HuH-7 (cell line): ENCODE measurements around the gene SERGEF.
A peak's percentile ranks its signal among the peaks of the same experiment; 100 is the strongest.

Source experiments
- DNase-seq: peaks from one replicate; pipeline ENCODE4 v3.0.0; 2011; ENCODE audit warnings: low spot score

SERGEF gene

DNA sequence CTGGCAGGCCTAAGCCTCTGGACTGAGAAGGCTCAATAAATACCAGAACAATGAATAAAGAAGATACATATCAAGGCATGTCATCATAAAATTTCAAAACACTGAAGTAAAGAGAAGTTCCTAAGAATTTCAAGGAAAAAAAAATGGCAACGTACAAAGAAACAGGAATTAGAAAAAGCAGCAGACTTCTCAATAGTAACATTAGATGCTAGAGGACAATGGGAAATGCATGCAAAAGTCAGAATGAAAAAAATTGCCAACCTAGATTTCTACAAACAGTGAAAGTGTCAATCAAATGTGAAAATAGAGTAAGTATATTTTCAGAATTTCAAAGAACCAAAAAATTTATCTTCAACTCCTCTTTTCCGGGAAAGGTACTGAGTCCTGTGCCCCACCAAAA, 153.3 kb downstream of the SERGEF start:
- DNase-seq = no peak

DNA sequence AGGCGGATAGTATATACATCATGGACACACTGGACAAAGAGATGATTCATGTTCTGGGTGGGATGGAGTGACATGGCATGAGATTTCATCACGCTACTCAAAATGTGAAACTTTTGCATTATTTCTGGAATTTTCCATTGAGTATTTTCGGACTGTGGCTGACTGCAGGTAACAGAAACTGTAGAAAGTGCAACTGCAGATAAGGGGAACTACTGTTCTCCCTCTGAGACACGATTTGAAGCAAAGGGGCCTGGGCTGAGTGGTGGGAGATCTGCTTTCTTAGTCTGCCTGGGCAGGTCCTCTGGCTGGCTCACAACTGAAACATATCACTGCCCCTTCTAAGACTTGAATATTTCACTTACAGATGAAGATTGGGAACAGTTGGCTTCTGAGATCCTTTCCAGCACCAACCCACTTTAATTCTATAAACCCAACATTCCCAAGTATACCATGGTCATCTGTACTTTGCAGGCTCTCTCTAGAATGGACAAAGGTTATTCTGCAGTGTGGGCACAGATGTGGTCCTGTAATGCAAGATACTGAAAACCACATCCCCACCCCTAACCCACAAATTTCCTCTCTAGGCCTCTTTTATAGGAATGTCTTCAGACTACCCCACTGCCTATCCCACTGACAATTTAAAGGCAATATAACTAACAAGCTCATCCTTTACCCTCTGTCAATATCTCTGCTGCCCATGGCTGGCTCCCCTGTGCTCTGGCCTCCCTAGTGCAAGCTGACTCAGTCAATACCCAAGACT, 157.1 kb downstream of the SERGEF start:
- no peak for DNase-seq

DNA sequence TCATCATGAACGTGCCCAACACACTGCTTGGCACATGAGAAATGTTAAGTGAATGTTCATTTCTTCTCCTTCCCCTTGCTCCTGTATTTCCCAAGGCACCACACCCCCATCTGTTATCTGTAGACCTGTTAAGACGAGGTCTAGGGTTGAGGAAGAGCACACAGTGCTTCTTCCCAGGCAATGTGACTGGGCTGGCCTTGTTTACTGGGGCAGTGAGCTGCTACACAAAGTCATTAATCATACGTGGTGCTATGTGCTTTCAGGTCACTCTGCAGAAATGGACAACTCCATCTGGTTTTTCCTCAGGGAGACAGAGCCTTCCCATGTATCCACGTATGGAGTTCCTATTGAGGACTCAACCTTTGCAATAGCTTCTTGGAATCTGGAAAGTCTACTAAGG, 159.6 kb downstream of the SERGEF start:
- no peak for DNase-seq

DNA sequence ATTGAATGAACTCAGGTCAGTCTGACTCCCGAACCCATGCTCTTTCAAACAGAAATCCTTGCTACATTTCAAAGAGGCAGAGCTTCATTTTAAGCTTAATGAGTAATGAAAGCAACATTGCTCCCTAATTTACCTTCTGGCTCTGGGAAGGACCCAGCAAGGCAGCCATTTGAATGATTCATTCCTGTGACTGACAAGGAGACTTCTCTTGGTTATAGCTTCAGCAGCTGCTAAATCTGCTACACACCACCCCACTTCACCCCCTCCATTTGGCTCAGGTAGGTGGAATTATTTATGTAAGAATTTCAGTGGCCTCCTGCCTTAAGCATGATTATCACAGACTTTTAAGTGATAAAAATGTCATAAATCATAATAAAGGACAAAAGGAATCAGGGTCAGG, 160.6 kb downstream of the SERGEF start:
- no peak for DNase-seq

DNA sequence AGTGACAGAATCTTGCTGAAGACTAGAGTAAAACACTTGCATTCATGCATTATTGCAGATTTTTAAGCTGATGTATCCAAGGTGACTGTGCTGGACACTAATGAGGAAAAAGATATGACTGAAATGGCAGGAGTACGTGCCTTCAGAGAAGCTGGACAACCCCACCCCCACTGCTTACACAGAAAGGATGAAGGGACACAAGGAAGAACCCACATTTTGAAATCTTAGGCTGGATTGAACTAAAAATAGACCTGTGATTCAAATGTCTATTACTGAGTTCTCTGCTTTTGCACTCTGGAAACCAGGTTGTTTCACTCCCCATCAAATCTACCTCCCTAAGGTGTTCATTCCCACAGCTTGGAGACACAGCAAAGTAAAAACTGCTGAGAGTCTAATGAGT, 161.2 kb downstream of the SERGEF start:
- no peak for DNase-seq

GRCh38 chr11:17850336-17850735, 162.5 kb downstream of the SERGEF start:
- no peak for DNase-seq

DNA sequence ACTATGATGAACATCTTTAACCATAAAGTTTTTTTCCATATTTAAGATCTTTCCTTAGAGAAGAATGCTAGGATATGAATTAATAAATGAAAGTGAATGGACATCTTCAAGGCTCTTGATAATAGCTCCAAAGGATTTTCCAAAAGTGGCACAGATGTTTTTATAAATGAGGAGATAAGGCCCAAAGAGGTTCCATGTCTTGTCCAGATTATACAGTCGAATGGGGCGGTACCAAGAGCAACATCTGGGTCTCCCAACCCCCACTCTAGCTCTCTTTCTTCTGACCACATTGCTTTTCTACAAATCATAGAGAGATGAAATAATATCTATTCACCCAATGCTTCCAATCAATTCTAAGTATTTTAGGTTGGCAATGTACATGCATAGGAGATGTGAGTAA, 164.1 kb downstream of the SERGEF start:
- DNase-seq = no peak

DNA sequence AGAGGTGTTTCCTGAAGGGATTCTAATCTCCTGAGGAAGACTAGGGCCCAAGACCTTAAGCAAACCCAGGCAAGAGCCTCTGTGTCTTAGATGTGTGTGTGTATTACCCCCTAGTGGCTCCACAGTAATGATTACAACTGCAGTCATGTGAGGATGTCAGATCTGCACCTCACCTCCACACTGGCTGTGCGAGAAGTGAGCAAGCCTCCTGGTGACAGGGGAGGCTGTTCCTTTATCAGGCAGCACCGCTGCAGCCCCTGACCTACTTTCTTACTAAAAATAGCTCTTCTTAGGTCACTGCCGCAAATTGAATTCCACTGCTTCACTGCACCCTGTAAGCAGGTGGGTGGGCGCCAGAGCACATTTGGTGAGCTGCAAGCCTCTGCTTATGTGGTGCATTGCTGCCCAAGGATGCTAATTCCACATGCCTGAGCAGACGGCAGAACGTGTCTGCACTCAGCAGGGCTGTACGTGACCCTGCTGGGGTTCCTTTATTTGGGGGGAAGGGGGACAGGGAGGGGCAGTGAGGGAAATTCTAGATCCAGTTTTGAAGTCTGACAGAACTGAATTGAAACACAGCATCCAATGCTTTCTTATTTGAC, 165.9 kb downstream of the SERGEF start:
- peak; percentile 4 for DNase-seq

DNA sequence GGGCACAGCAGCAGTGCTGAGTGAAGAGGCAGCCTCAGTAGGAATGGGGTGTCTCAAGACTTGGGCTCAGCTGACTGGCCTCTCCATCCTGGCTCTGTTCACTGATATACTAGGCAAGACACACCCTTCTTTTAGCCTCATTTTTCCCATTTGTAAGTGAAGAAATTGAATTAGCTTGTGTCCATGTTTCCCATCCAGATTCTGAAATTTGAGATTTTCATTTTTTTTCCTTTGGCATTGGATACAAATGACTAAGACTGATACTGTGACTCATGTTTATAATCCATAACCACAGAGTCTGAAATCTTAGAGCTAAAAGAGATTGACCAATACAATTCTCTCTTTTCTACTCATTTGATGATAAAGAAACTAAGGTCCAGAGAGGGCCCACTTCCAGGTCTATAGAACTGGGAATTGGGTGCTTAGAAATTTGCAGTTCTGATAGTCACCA, 167.4 kb downstream of the SERGEF start:
- no peak for DNase-seq

DNA sequence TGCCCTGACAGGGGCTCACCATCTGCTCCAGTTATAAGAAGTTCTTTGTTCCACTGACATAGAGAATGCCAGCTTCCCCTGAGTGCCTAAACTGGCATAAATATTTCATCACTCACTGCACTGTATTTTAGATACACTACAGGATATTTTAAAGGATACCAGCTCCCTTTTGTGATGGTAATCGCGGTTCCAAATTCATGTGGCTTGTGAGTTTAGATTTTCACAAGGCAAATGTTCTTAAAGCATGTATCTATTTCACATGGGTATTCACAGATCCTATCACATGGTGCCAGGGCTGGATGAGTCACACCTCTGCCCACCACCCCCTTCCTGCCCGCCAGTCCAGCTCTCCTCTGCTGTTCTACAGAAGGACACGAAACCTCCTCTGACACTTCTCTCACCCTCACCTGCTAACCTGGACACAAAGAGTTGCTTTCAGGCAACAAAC, 172.7 kb downstream of the SERGEF start:
- DNase-seq = no peak

GRCh38 chr11:17839450-17839849, 173.4 kb downstream of the SERGEF start:
- no peak for DNase-seq

GRCh38 chr11:17838102-17838501, 174.7 kb downstream of the SERGEF start:
- DNase-seq = no peak

GRCh38 chr11:17831883-17832282, 181.0 kb downstream of the SERGEF start:
- DNase-seq = no peak

GRCh38 chr11:17831228-17831627, 181.6 kb downstream of the SERGEF start:
- no peak for DNase-seq

DNA sequence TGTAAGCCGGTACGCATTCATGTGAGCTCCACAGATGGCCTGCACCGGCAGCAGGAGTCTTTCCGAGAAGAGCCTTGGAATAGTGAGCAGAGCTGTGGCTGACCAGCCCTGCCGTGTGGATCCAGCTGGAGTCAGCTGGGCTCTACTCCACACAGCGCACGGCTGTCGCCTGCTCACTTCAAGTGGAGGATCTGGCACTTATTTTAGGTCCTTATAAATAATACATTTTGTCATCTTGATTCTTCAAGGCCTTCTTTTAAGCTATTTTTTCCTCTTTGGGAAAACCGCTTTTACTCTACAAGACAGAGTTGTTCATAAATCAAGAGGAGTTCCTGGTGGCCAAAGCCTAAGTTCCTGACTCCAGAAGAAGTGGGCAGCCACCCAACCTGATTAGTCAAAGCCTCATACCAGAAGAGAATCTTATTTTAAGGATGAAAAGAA, 184.5 kb downstream of the SERGEF start:
- DNase-seq = no peak

DNA sequence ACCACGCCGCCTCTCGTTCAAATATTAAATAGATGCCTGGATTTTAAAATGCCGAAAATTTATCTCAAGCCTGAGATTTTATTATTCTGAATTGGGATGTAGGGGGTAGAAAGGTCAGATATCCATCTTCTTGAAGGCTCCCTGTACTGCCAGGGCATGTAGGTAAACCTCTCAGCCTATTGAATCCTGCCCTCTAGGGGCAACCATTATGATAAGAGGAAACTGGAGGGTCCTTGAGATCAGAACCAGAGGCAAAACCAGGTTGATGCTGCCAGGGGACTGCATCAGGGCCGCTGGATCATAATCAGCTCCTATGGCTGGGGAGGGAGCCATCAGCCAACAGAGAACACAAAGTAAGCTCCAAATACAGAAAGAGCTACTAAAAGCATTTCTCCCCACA, 185.8 kb downstream of the SERGEF start:
- no peak for DNase-seq

DNA sequence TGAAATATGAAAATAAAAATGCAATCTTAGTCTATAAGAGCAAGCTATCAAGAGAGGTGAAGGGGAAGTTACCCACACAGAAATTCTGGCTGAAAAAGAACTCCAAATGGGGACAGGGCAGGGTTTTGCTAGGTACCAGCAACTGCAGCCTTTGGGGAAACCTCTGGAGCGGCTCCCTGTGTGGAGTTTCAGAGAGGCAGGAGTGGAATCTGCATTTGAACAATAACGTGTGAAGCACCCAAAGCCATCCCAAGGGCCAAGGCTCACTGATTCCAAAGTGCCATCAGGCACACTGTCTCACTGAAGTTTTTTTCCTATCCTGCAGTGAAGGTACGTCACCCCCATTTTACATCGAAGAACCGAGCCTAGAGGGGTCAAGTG, 190.5 kb downstream of the SERGEF start:
- DNase-seq = no peak

- DNase-seq = no peak
These were observed 191.0 kb downstream of the SERGEF start for GRCh38 chr11:17821648-17822400.

DNA sequence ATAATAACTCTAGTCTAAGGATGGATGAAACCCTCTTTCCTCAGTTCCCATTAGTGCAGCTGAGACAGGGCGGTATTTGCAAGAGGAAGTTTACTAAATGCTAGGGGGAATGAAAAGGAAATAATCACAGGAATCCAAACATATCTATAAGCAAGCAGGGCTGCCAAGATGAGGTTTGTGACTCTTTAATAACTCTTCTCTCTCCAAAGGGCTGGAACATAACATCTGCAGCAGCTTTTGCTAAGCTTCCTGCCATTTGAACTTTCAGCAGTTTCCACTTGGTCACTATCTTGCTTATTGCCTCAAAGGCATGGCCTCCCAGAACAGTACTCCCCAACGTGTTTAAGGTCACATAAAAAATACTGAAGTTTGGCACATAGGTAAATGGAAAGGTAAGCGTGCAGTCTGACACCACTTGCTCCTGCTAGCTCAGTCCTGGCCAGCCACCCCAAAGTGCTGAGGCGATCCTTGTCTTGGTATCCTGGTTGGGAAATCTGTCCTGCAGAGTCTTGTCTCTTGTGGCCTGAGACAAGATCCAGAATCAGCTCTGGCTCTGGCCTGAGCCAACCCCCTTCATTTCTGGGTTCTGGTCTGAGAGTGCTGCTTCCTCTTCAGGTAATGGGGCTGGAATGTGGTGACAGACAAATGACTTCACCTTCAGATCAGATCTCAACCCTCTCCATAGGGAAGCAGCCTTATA, 196.5 kb downstream of the SERGEF start:
- DNase-seq = no peak

DNA sequence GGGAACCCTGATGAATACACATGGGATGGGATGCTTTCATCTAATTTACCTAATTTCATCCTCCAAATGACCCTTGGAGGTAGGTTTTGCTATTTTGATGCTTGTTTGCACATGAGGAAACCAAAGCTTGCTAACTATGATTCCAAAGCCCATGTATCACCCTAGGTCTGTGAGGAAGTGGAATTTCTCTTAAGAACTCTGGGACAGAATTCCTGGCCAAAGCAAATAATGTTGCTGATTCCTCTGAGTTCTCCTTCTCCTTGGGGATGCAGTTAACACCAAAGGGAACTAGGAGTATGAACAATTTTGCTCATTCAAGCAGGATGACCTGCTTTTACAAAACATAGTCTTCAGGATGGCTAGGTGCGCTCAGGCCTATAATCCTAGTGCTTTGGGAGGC, 198.3 kb downstream of the SERGEF start:
- no peak for DNase-seq

DNA sequence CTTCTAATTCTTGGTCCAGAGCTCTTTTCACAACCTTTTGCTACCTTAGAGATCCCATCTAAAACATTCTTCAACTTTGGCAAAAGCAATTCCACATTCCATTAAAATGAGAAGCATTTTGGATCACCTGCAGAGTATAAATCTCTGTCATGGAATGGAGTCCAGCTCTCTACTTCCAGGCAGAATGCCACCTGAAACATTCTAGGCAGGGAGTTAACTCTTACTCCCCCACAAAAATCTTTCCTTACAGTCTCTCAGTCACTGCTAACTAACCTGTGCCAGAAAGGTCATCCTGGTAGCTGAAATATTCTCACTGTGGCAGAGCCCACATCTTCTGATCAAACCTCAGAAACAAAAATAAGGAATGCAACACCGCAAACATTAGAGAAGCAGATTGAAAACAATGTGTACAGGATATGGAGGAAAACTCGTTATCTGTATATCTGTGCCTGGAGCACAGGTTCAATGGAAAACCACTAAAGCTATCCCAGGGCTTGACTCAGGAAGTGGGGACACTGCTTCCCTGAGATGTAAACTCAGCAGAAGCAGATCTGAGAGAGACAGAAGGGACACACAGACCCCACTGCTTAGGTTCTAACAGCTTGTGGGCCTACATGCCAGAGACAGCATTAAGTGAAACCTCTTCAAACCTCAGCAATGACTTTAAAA, 199.3 kb downstream of the SERGEF start:
- no peak for DNase-seq

DNA sequence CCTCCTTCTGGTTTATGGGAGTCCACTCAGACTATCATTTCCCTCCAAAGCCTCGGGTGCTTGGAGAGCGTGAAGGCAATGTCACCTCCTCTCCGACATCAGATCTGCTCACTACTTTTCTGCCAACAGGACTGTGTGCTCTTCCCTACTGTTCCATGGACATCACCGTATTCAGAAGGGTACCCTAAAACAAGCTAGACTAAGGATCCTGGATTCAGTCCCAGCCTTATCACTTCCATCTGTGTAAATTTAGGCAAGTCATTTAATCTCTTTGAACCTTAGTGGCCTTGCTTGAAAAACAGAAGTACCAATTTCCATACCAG, 200.0 kb downstream of the SERGEF start:
- no peak for DNase-seq
